Measurements from ENCODE around the gene RBM7.

Gene RBM7

GRCh38 chr11:114433376-114433775, 32.9 kb downstream of the RBM7 start:
- Histone ChIP-seq H3K27ac (ENCODE audit: low read depth, low read length) (no peak overlapping the region), H3K36me3 (ENCODE audit: control insufficient read depth, insufficient read depth, low read length) (no peaks in the 10 kb centered on the region), H3K4me3 (ENCODE audit: low read depth, low read length) (no peak overlapping the region), H3K27me3 (ENCODE audit: control insufficient read depth, insufficient read depth, low read length) (no peaks in the 10 kb centered on the region), H3K9me3 (ENCODE audit: control insufficient read depth, insufficient read depth, low read length) (no peaks in the 10 kb centered on the region), H3K9ac (ENCODE audit: low read depth, low read length) (no peak overlapping the region), H3K4me1 (ENCODE audit: control insufficient read depth, insufficient read depth, low read length) (peaks cover 11% of the 10 kb centered on the region)

- Histone ChIP-seq H3K27me3 (ENCODE audit: control insufficient read depth, insufficient read depth, low read length) (no peaks in the 10 kb centered on the region), H3K9ac (ENCODE audit: low read depth, low read length) (0 out of 2 replicates have a peak overlapping the region, but pooled peaks have one; percentile 32), H3K27ac (ENCODE audit: low read depth, low read length) (peak overlapping the region; percentile 89), H3K4me3 (ENCODE audit: low read depth, low read length) (peak overlapping the region; percentile 98), H3K9me3 (ENCODE audit: control insufficient read depth, insufficient read depth, low read length) (no peaks in the 10 kb centered on the region), H3K36me3 (ENCODE audit: control insufficient read depth, insufficient read depth, low read length) (peaks cover 16% of the 10 kb centered on the region), H3K4me1 (ENCODE audit: control insufficient read depth, insufficient read depth, low read length) (peaks cover 32% of the 10 kb centered on the region)
Measured at GRCh38 chr11:114438303-114438702, 37.8 kb downstream of the RBM7 start.

DNA sequence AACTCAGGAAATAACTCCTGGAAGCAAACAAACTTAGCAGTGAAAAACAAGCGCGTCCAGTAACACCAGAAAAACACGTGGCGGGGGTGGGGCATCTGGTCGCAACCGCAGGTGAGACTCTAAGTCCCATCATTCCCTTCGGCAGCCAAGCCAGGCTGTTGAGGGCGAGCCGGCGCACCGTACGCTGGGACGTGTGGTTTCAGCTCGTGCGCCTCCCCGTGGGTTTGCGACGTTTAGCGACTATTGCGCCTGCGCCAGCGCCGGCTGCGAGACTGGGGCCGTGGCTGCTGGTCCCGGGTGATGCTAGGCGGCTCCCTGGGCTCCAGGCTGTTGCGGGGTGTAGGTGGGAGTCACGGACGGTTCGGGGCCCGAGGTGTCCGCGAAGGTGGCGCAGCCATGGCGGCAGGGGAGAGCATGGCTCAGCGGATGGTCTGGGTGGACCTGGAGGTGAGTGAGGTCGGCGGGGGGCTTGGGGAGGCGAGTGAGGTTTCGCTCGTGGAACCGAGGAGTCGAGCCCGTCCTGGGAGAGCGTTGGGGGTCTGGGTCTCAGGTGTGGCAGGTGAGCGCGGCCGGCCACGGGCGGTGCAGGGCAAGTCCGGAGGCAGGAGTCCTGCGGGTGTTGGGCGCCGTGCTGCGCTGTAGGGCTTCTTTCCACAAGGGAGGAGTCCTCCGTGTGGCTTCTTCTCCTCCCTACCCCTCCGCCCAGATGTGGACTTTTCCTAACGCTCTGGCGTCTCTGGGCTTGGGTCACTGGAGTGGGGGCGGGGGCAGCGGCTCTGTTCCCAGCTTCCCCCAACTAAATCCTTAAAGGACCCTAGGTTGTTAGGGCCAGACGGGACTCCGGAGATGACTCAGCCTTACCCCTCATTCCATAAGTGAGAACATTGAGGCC, 39.0 kb downstream of the RBM7 start, which contains the start of gene REXO2:
Gene REXO2 (plus strand): TSS at position 239 of the 892 bp plus-strand sequence. CDS start 62 bp downstream, at position 301.
- Histone ChIP-seq H3K27me3 (ENCODE audit: control insufficient read depth, insufficient read depth, low read length) (no peaks in the 10 kb centered on the region), H3K27ac (ENCODE audit: low read depth, low read length) (peak within 1 kb of the TSS; percentile 89), H3K4me3 (ENCODE audit: low read depth, low read length) (peak within 1 kb of the TSS; percentile 98), H3K4me1 (ENCODE audit: control insufficient read depth, insufficient read depth, low read length) (peaks cover 37% of the 10 kb centered on the region), H3K36me3 (ENCODE audit: control insufficient read depth, insufficient read depth, low read length) (peaks cover 27% of the 10 kb centered on the region), H3K9ac (ENCODE audit: low read depth, low read length) (peak within 1 kb of the TSS; percentile 90), H3K9me3 (ENCODE audit: control insufficient read depth, insufficient read depth, low read length) (no peaks in the 10 kb centered on the region)

DNA sequence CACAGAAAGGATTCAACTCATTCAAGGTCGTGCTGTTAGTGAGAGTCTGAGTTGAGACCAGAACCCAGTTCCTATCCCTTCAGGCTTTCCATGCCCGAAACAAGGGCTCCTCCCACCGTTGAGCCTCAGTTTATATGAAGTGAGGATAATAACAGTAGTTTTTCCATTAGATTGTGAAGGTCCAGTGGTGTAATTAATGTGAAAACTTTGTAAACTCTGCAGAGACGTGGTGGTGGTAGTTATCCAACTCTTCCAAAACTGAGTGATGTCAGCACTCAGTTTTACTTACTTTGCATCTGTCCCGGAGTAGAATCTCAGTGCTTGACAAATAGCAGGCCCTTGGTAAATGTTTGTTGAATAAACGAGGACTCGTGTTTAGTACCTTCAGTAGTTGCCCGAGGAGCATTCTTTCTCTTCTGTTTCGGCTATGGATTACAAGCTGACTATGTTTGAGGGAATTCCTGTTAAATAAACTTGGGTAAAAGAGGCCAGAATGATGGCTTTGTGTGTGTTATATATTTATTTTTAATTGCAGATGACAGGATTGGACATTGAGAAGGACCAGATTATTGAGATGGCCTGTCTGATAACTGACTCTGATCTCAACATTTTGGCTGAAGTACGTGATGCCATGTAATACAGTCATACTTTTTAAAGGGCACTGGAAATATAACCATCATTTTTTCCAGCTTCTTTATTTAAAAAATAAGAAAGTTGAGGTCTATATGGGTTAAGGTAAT, 39.8 kb downstream of the RBM7 start:
- no peaks in the 10 kb centered on the region for H3K27me3 ChIP-seq (ENCODE audit: control insufficient read depth, insufficient read depth, low read length)
- H3K27ac ChIP-seq (ENCODE audit: low read depth, low read length) = peak overlapping the region; percentile 89

GRCh38 chr11:114440971-114441763, 40.7 kb downstream of the RBM7 start:
- Histone ChIP-seq H3K27me3 (ENCODE audit: control insufficient read depth, insufficient read depth, low read length) (no peaks in the 10 kb centered on the region), H3K4me1 (ENCODE audit: control insufficient read depth, insufficient read depth, low read length) (peaks cover 37% of the 10 kb centered on the region), H3K4me3 (ENCODE audit: low read depth, low read length) (peak overlapping the region; percentile 98), H3K27ac (ENCODE audit: low read depth, low read length) (peak overlapping the region; percentile 28), H3K9ac (ENCODE audit: low read depth, low read length) (no peak overlapping the region), H3K9me3 (ENCODE audit: control insufficient read depth, insufficient read depth, low read length) (no peaks in the 10 kb centered on the region), H3K36me3 (ENCODE audit: control insufficient read depth, insufficient read depth, low read length) (peaks cover 43% of the 10 kb centered on the region)

More for the DNA sequence above, 39.8 kb downstream of the RBM7 start:
- H3K9me3 ChIP-seq (ENCODE audit: control insufficient read depth, insufficient read depth, low read length) = no peaks in the 10 kb centered on the region
- peak overlapping the region; percentile 98 for H3K4me3 ChIP-seq (ENCODE audit: low read depth, low read length)
- peaks cover 37% of the 10 kb centered on the region for H3K4me1 ChIP-seq (ENCODE audit: control insufficient read depth, insufficient read depth, low read length)
- H3K9ac ChIP-seq (ENCODE audit: low read depth, low read length) = peak overlapping the region; percentile 90
- H3K36me3 ChIP-seq (ENCODE audit: control insufficient read depth, insufficient read depth, low read length) = peaks cover 35% of the 10 kb centered on the region

DNA sequence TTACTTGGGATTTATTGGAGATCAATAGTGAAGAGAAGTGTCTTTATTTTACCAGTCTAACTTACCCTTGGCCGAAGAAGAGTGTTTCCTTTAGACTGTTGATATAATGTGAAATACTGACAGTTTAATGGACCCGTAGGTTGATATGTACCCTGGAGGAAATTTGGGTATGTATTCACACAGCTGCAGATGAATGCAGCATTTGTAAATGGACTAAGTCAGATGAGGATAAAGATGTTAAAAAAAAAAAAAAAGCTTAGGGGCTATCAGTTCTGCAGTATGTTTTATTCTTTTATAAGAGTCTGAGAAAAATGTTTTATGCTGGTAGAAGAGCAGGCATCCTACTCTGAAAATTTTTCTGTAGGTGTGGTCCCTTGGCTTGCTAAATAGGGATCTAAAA, 41.5 kb downstream of the RBM7 start:
- no peak overlapping the region for H3K27ac ChIP-seq (ENCODE audit: low read depth, low read length)

DNA sequence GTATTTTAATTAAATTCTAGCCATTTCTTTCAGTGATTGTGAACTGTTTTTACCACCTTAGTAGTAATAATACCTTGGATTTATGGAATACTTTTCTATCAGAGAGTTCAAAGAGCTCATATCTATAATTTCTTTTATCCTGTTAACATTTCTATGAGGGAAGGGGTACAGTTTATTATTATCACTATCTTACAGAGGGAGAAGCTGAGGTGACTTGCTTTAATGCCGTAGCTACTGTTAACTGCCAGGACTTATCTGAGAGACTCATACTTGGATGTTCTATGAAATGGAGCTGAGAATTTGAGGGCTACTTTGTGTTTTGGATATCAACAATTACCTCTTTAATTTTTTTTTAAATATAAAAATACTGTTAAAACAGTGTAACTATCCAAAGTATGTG, 42.1 kb downstream of the RBM7 start:
- Histone ChIP-seq H3K9me3 (ENCODE audit: control insufficient read depth, insufficient read depth, low read length) (no peaks in the 10 kb centered on the region), H3K27me3 (ENCODE audit: control insufficient read depth, insufficient read depth, low read length) (no peaks in the 10 kb centered on the region), H3K36me3 (ENCODE audit: control insufficient read depth, insufficient read depth, low read length) (peaks cover 52% of the 10 kb centered on the region), H3K27ac (ENCODE audit: low read depth, low read length) (no peak overlapping the region), H3K4me1 (ENCODE audit: control insufficient read depth, insufficient read depth, low read length) (peaks cover 34% of the 10 kb centered on the region), H3K9ac (ENCODE audit: low read depth, low read length) (no peak overlapping the region), H3K4me3 (ENCODE audit: low read depth, low read length) (no peak overlapping the region)

More for the DNA sequence above, 41.5 kb downstream of the RBM7 start:
- Histone ChIP-seq H3K27me3 (ENCODE audit: control insufficient read depth, insufficient read depth, low read length) (no peaks in the 10 kb centered on the region), H3K36me3 (ENCODE audit: control insufficient read depth, insufficient read depth, low read length) (peaks cover 49% of the 10 kb centered on the region), H3K9me3 (ENCODE audit: control insufficient read depth, insufficient read depth, low read length) (no peaks in the 10 kb centered on the region), H3K4me1 (ENCODE audit: control insufficient read depth, insufficient read depth, low read length) (peaks cover 37% of the 10 kb centered on the region), H3K9ac (ENCODE audit: low read depth, low read length) (no peak overlapping the region), H3K4me3 (ENCODE audit: low read depth, low read length) (no peak overlapping the region)

GRCh38 chr11:114447444-114447843, 47.0 kb downstream of the RBM7 start:
- H3K9me3 ChIP-seq (ENCODE audit: control insufficient read depth, insufficient read depth, low read length) = no peaks in the 10 kb centered on the region
- no peak overlapping the region for H3K4me3 ChIP-seq (ENCODE audit: low read depth, low read length)
- 0 out of 2 replicates have a peak, but pooled peaks cover 5% of the 10 kb centered on the region for H3K4me1 ChIP-seq (ENCODE audit: control insufficient read depth, insufficient read depth, low read length)
- H3K36me3 ChIP-seq (ENCODE audit: control insufficient read depth, insufficient read depth, low read length) = peaks cover 84% of the 10 kb centered on the region
- no peak overlapping the region for H3K27ac ChIP-seq (ENCODE audit: low read depth, low read length)
- H3K9ac ChIP-seq (ENCODE audit: low read depth, low read length) = no peak overlapping the region
- H3K27me3 ChIP-seq (ENCODE audit: control insufficient read depth, insufficient read depth, low read length) = no peaks in the 10 kb centered on the region

- H3K4me1 ChIP-seq (ENCODE audit: control insufficient read depth, insufficient read depth, low read length) = 0 out of 2 replicates have a peak, but pooled peaks cover 5% of the 10 kb centered on the region
- no peak overlapping the region for H3K9ac ChIP-seq (ENCODE audit: low read depth, low read length)
- peaks cover 85% of the 10 kb centered on the region for H3K36me3 ChIP-seq (ENCODE audit: control insufficient read depth, insufficient read depth, low read length)
- H3K27ac ChIP-seq (ENCODE audit: low read depth, low read length) = no peak overlapping the region
- no peaks in the 10 kb centered on the region for H3K9me3 ChIP-seq (ENCODE audit: control insufficient read depth, insufficient read depth, low read length)
- no peak overlapping the region for H3K4me3 ChIP-seq (ENCODE audit: low read depth, low read length)
- H3K27me3 ChIP-seq (ENCODE audit: control insufficient read depth, insufficient read depth, low read length) = no peaks in the 10 kb centered on the region
Measured at GRCh38 chr11:114447892-114448291, 47.4 kb downstream of the RBM7 start.

DNA sequence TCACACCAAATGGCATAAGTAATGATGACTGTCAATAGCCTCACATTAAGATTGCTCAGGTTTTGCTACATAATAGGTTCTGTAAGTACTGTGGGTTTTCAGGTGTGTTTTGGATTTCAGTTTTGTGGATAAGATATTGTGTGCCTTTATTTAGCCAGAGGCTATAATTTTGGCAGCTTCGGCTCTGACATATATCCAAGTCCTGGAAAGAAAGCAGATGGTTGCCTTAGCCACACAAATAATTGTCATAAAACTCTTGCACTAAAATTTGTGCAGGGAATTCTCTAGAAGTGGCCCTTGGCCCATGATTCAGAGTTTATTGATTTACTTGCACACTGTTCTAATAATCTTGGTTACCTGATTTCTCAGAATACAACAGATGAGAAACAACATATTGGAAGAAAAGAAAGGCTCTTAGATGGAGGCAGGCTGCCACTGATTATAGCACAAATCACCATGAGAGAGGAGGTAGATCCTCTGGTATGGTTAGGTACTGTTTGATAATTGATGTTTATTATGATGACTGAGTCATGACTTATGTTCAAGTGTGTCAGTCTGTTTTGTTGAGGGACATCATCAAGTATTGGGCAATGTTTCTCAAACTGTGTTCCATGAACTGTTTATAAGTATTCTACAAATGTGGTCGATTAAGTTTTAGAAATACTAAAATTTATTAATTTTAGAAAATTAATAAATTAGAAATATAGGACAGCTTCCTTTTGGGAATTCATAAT, 48.5 kb downstream of the RBM7 start:
- no peaks in the 10 kb centered on the region for H3K9me3 ChIP-seq (ENCODE audit: control insufficient read depth, insufficient read depth, low read length)
- H3K4me3 ChIP-seq (ENCODE audit: low read depth, low read length) = no peak overlapping the region
- no peak overlapping the region for H3K9ac ChIP-seq (ENCODE audit: low read depth, low read length)
- H3K27ac ChIP-seq (ENCODE audit: low read depth, low read length) = no peak overlapping the region
- peaks cover 89% of the 10 kb centered on the region for H3K36me3 ChIP-seq (ENCODE audit: control insufficient read depth, insufficient read depth, low read length)
- H3K27me3 ChIP-seq (ENCODE audit: control insufficient read depth, insufficient read depth, low read length) = no peaks in the 10 kb centered on the region
- no peaks in the 10 kb centered on the region for H3K4me1 ChIP-seq (ENCODE audit: control insufficient read depth, insufficient read depth, low read length)

All from HUES48 (cell line).